ENCODE data around the gene SIL1. TPM values are rescaled to one million over a fixed set of nuclear protein-coding genes. Genes with fewer than 3 reads are reported as not detected.

The SIL1 gene
- total RNA-seq, 1 donor = 12.4 TPM

- Histone ChIP-seq H3K4me1 (ENCODE audit: insufficient read depth, low read length) (no peaks in the 10 kb centered on the region), H3K9me3 (ENCODE audit: low read depth, low read length) (no peaks in the 10 kb centered on the region), H3K4me3 (ENCODE audit: low read length) (no peak overlapping the region), H3K27me3 (ENCODE audit: insufficient read depth, low read length) (no peaks in the 10 kb centered on the region)
Measured at GRCh38 chr5:138900281-138900965, 297.7 kb downstream of the SIL1 start.

GRCh38 chr5:138898742-138899141 is 299.4 kb downstream of the SIL1 start:
- Histone ChIP-seq H3K4me3 (ENCODE audit: low read length) (no peak overlapping the region), H3K27me3 (ENCODE audit: insufficient read depth, low read length) (no peaks in the 10 kb centered on the region), H3K9me3 (ENCODE audit: low read depth, low read length) (no peaks in the 10 kb centered on the region), H3K4me1 (ENCODE audit: insufficient read depth, low read length) (no peaks in the 10 kb centered on the region)

GRCh38 chr5:138898299-138898698 is 299.9 kb downstream of the SIL1 start:
- Histone ChIP-seq H3K4me1 (ENCODE audit: insufficient read depth, low read length) (no peaks in the 10 kb centered on the region), H3K4me3 (ENCODE audit: low read length) (no peak overlapping the region), H3K27me3 (ENCODE audit: insufficient read depth, low read length) (no peaks in the 10 kb centered on the region), H3K9me3 (ENCODE audit: low read depth, low read length) (no peaks in the 10 kb centered on the region)

Other genes starting within 250 kb of the SIL1 start
- 691 TPM for gene MATR3, start 95.4 kb upstream of the SIL1 start, total RNA-seq
- 129 TPM for gene PAIP2, start 143.5 kb upstream of the SIL1 start, total RNA-seq
- gene SLC23A1, start 184.9 kb upstream of the SIL1 start, total RNA-seq = not detected
- gene MZB1, start 191.5 kb upstream of the SIL1 start, total RNA-seq = 2.9 TPM
- 0.21 TPM for gene PROB1, start 196.7 kb upstream of the SIL1 start, total RNA-seq
- gene SPATA24, start 205.7 kb upstream of the SIL1 start, total RNA-seq = 1.3 TPM
- 2.2 TPM for gene DNAJC18, start 241.2 kb upstream of the SIL1 start, total RNA-seq

Data from mononuclear cell (primary cell).